Kidney epithelial cell (primary cell): ENCODE results near the gene RPS19BP1. TPM values are rescaled to one million over a fixed set of nuclear protein-coding genes. Genes with fewer than 3 reads are reported as not detected.

ENCODE experiments used
- DNase-seq: peaks from one replicate; pipeline ENCODE4 v3.0.0-alpha.2; 2010; ENCODE audit warnings: low read depth
- H3K27me3 ChIP-seq: 2 replicates; pipeline ENCODE4 v1.6.0; 2011; ENCODE audit warnings: low read length; ENCODE audit not compliant: control insufficient read depth, insufficient read depth
- H3K36me3 ChIP-seq: 2 replicates; pipeline ENCODE4 v1.5.1; 2011; ENCODE audit warnings: low read length; ENCODE audit not compliant: control insufficient read depth, insufficient read depth
- H3K4me3 ChIP-seq: 2 replicates; pipeline ENCODE4 v1.5.1; 2011; ENCODE audit warnings: low read depth, mild to moderate bottlenecking, control low read depth, low read length
- CTCF ChIP-seq: IDR thresholded peaks from 2 replicates; pipeline ENCODE4 v1.5.1; 2011; ENCODE audit warnings: mild to moderate bottlenecking, moderate library complexity, low read length, control low read depth, inconsistent platforms; ENCODE audit not compliant: insufficient read depth, poor library complexity, severe bottlenecking
- total RNA-seq: library from RNA; depleted of rRNA; stranded (reverse); fragments of >200 nt; gene quantifications from 2 replicates; pipeline ENCODE4 v1.2.3, GENCODE V29; 2015

Gene RPS19BP1
- total RNA-seq, 1 donor from 2014 or later, result 121 TPM

- peaks cover 2% of the 10 kb centered on the region for H3K36me3 ChIP-seq
- peak; percentile 86 for DNase-seq
- peaks cover 2% of the 10 kb centered on the region for H3K27me3 ChIP-seq
- peak within 1 kb of the TSS; percentile 96 for H3K4me3 ChIP-seq
- peak; percentile 17 for TF ChIP-seq CTCF
Measured at GRCh38 chr22:39502109-39502788, 30.3 kb downstream of the RPS19BP1 start, which contains the start of gene MIEF1. TSS of gene MIEF1 (plus strand) at chr22:39502290. CDS start at chr22:39511295, 9,005 bp downstream.

DNA sequence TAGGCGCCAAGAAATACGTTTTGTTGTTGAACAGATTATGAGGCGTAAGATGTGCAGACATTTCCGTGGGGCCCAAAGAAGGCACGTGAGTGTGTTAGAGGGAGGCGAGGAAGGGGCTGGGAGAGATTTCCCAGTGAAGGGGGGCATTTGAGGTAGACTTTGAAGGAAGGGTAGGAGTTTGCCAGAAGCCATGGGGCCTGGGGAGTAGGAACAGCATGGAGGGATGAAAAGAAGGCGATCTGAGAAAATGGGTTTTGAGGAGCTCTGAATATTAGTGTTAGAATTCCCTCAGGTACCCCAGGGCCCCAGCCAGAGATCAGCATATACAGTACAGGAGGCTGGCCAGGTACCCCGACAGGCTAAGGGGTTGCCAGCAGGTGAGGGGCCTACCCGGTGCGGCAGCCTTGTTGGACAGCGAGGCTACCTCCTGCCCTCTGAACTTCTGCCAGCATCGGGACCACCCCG is 30.9 kb downstream of the RPS19BP1 start:
- H3K27me3 ChIP-seq, result peaks cover 2% of the 10 kb centered on the region
- DNase-seq, result no peak
- H3K36me3 ChIP-seq, result peaks cover 2% of the 10 kb centered on the region
- peak overlapping the region; percentile 96 for H3K4me3 ChIP-seq
- TF ChIP-seq CTCF, result no peak

DNA sequence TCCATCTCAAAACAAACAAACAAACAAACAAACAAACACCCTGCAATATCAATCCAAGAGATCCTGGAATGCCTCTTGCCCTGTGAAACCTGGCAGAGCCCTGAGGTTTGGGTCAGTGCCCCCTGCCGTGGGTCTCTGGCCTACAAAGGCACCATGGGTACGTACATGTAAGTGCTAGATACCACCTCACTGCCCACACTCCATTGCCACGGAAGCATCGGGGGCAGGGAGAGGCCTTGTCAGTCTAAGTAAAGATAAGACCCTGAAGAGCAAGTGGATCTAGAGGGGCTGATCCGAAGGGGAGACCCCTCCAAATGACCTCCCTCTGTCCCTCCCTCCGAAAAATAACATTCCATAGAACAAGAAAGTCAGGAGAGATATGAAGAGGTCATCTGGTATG is 32.4 kb downstream of the RPS19BP1 start:
- H3K4me3 ChIP-seq, result no peak overlapping the region
- peaks cover 2% of the 10 kb centered on the region for H3K27me3 ChIP-seq
- peaks cover 2% of the 10 kb centered on the region for H3K36me3 ChIP-seq
- no peak for DNase-seq
- no peak for TF ChIP-seq CTCF

GRCh38 chr22:39498802-39499201 is 33.7 kb downstream of the RPS19BP1 start:
- no peak for DNase-seq
- no peak for TF ChIP-seq CTCF
- H3K36me3 ChIP-seq, result no peaks in the 10 kb centered on the region
- no peak overlapping the region for H3K4me3 ChIP-seq
- H3K27me3 ChIP-seq, result peaks cover 2% of the 10 kb centered on the region

- TF ChIP-seq CTCF, result no peak
Measured at GRCh38 chr22:39498368-39498767, 34.2 kb downstream of the RPS19BP1 start.

DNA sequence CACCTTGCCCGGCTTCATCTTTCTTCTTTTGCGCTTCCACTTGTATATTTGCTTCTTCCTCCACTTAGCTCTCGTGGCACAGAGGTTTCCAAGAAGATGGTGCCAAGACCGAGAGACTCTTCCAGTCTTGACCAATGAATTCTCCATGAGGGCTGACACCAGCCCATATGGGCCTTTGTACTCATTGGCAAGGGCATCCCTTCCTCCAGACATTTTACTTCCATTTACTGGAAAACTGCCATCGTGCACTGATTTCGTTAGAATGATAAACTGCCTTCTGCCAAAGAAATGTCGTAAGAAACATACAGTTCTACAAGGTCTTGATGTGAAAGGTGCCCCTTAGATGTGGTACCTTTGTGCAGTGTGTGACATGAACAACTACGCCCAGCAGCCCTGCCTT is 35.1 kb downstream of the RPS19BP1 start:
- DNase-seq, result no peak
- Histone ChIP-seq H3K27me3 (peaks cover 2% of the 10 kb centered on the region), H3K4me3 (no peak overlapping the region), H3K36me3 (no peaks in the 10 kb centered on the region)
- no peak for TF ChIP-seq CTCF

More at GRCh38 chr22:39498368-39498767, 34.2 kb downstream of the RPS19BP1 start:
- Histone ChIP-seq H3K4me3 (no peak overlapping the region), H3K36me3 (no peaks in the 10 kb centered on the region), H3K27me3 (peaks cover 2% of the 10 kb centered on the region)
- DNase-seq, result no peak
